Stimulated activated CD4-positive, alpha-beta T cell treated with anti-CD3 and anti-CD28 coated beads, Interleukin-1b, Interleukin-23, amount 100 ng/mL, for 1 hour (primary cell): ENCODE measurements around the gene GPR82.
"Not testable (repeated sequence)": the region's sequence is repeated elsewhere in the genome, so short reads cannot be mapped to it uniquely, and the experiment has no call there.

Experiments
- DNase-seq, 2 donors: peaks; one replicate each; pipeline ENCODE4 v3.0.0-alpha.2; 2020; ENCODE audit warnings: low read depth in 2 of 2

The GPR82 gene

GRCh38 chrX:41719610-41720009, 4.4 kb upstream of the GPR82 start:
- DNase-seq, result not testable (repeated sequence)

- no peak for DNase-seq
Measured at GRCh38 chrX:41720125-41720779, 3.7 kb upstream of the GPR82 start.

DNA sequence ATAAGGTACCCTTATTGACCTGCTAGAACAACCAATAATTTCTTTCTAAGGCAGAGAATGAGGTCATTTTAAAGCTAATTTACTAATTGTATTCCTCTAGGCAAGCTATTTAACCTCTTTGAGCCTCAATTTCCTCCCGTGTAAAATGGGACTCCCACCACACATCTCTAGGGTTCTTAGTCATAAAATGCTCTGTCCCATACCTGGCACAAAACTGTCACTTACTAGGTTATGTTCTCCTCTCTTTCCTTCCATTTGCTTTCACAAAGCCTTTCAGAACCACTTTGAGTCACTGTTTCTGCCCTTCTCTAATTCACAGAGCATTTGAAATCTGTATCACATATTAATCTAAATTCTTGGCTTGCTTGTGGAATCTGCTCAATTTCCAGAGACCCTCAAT, 2.4 kb upstream of the GPR82 start:
- DNase-seq, result no peak

DNA sequence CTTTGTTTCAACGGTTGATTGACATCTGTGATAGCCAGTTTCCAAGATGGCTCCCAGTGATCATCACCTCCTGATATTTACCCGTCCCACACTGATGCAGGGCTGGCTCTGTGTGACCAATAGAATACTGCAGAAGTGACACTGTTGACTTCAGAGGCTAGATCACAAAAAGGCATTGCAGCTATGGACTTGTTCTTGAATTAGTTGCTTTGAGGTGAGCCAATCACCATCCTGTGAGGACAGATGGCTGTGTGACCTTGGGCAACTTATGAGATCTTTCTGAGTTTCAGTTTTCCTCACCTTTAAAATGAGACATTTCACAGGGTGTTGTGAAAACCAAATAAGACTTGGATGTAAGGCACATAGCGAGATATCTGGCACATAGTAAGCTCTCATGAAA, 1.8 kb upstream of the GPR82 start:
- no peak for DNase-seq

- no peak for DNase-seq
Measured at GRCh38 chrX:41722816-41723618, 964 bp upstream of the GPR82 start.

DNA sequence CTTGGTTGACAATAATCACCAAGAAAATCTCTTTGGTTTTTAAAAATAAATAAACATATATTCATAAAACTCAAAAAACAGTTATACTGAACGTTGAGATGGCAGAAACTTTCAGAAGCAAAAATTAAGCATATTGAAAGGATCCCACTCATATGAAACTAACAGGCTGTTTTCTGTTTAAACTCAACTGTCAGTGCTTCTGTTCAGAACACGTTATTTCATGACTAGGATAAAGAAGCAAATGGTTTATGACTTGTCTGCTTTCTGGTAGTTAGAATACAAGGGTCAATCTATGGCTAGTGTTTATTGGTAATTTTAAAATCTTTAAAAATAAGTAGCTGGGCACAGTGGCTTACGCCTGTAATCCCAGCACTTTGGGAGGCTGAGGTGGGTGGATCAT, 4.1 kb downstream of the GPR82 start:
- DNase-seq, result no peak

- DNase-seq, result no peak
Measured at GRCh38 chrX:41730081-41730480, 6.1 kb downstream of the GPR82 start.

DNA sequence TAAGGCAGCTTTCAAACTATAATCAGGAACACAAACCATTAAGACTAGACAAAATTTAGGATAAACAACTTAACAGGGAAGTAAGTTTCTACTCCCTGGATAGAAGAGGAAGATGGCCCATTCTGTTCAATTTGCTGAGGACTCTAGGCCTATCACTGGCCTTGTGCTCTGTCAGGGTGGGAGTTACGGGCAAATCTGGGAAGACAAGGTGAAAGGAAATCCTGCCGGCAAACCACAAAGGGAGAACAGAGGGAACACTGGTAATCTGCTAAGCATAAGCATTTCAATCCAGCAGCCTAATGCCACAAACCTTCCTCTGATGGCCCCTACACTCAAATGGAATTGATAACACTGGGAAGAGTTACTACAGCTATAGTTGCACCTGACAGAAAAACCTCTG, 8.3 kb downstream of the GPR82 start:
- no peak for DNase-seq

GRCh38 chrX:41733939-41734338, 10.0 kb downstream of the GPR82 start:
- DNase-seq, result no peak

DNA sequence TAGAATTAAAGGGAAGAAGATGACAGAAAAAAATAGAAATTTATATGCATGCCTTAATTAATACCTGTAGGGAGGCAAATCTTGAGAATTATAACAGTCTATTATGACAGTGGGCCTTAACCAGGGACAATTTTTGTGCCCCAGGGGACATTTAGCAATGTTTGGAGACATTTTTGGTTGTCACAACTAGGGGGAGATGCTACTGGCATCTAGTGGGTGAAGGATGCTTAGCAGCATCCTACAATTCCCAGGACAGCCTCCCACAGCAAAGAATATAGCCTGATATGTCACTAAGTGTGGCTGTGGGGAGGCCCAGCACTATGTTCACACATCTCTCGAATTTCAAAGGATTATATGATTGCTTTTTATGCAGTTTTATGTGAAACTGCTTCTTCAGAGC, 10.5 kb downstream of the GPR82 start:
- DNase-seq, result no peak

- DNase-seq, result no peak
Measured at GRCh38 chrX:41737065-41737464, 13.1 kb downstream of the GPR82 start.

- DNase-seq, result no peak
Measured at GRCh38 chrX:41739871-41740270, 15.9 kb downstream of the GPR82 start.

GRCh38 chrX:41750716-41751115, 26.7 kb downstream of the GPR82 start:
- no peak for DNase-seq

- DNase-seq, result no peak
Measured at GRCh38 chrX:41758401-41758800, 34.4 kb downstream of the GPR82 start.

DNA sequence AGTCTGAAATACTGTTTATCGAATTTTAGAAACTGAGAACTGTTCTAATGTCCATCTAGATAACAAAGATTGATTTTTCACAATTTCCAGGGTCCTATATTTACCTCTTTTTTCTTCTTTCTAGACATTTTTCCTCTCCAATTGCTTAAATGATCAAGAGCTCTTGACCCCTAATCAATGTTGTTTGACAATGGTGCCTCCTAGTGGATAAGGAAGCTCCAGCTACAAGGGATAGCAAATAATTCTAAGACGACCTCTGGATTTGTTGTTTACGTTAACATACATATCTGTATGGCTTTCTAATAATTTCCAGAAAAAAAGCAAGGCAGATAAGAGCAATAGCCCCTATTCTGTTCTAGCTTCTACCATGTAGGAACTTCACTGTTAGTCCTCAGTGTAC, 35.8 kb downstream of the GPR82 start:
- no peak for DNase-seq

- no peak for DNase-seq
Measured at GRCh38 chrX:41761169-41761568, 37.2 kb downstream of the GPR82 start.

GRCh38 chrX:41761702-41762101, 37.7 kb downstream of the GPR82 start:
- DNase-seq, result no peak

GRCh38 chrX:41779030-41779564, 55.1 kb downstream of the GPR82 start:
- no peak for DNase-seq
